ENCODE results near the gene ASXL1.

The ASXL1 gene

GRCh38 chr20:32434434-32434833, 76.3 kb downstream of the ASXL1 start:
- Histone ChIP-seq H3K36me3 (replicated peaks) (peaks cover 87% of the 10 kb centered on the region), H3K27ac (no peak overlapping the region), H3K27me3 (replicated peaks) (no peaks in the 10 kb centered on the region), H3K4me3 (ENCODE audit: low read depth, low read length) (no peak overlapping the region)
- no peak for TF ChIP-seq CTCF (IDR thresholded peaks at IDR 0.05; ENCODE audit: low read depth, low read length, missing control alignments)
- in situ Hi-C loops (cut with HindIII; ENCODE audit: low pct_ligation_motif_present, low sequenced_read_pairs): no loop called here
- no peak for DNase-seq

GRCh38 chr20:32435449-32436107, 77.4 kb downstream of the ASXL1 start:
- TF ChIP-seq CTCF (IDR thresholded peaks at IDR 0.05; ENCODE audit: low read depth, low read length, missing control alignments): no peak
- peaks cover 84% of the 10 kb centered on the region for H3K36me3 ChIP-seq (replicated peaks)
- DNase-seq: no peak

GRCh38 chr20:32436142-32436861, 78.2 kb downstream of the ASXL1 start:
- no peak overlapping the region for H3K4me3 ChIP-seq (ENCODE audit: low read depth, low read length)
- H3K27ac ChIP-seq: no peak overlapping the region
- DNase-seq: no peak
- H3K27me3 ChIP-seq (replicated peaks): no peaks in the 10 kb centered on the region
- in situ Hi-C loops (cut with HindIII; ENCODE audit: low pct_ligation_motif_present, low sequenced_read_pairs): no loop called here
- H3K36me3 ChIP-seq (replicated peaks): peaks cover 82% of the 10 kb centered on the region
- no peak for TF ChIP-seq CTCF (IDR thresholded peaks at IDR 0.05; ENCODE audit: low read depth, low read length, missing control alignments)

More at GRCh38 chr20:32435449-32436107, 77.4 kb downstream of the ASXL1 start:
- Histone ChIP-seq H3K4me3 (ENCODE audit: low read depth, low read length) (no peak overlapping the region), H3K27me3 (replicated peaks) (no peaks in the 10 kb centered on the region), H3K27ac (no peak overlapping the region)
- in situ Hi-C loops (cut with HindIII; ENCODE audit: low pct_ligation_motif_present, low sequenced_read_pairs): no loop called here

GRCh38 chr20:32436968-32437367, 78.8 kb downstream of the ASXL1 start:
- peaks cover 82% of the 10 kb centered on the region for H3K36me3 ChIP-seq (replicated peaks)
- no peak overlapping the region for H3K27ac ChIP-seq
- no peak overlapping the region for H3K4me3 ChIP-seq (ENCODE audit: low read depth, low read length)
- no peaks in the 10 kb centered on the region for H3K27me3 ChIP-seq (replicated peaks)
- no peak for TF ChIP-seq CTCF (IDR thresholded peaks at IDR 0.05; ENCODE audit: low read depth, low read length, missing control alignments)
- DNase-seq: no peak
- in situ Hi-C loops (cut with HindIII; ENCODE audit: low pct_ligation_motif_present, low sequenced_read_pairs): no loop called here

- Histone ChIP-seq H3K4me3 (ENCODE audit: low read depth, low read length) (no peak overlapping the region), H3K27ac (no peak overlapping the region), H3K36me3 (replicated peaks) (peaks cover 84% of the 10 kb centered on the region), H3K27me3 (replicated peaks) (no peaks in the 10 kb centered on the region)
- in situ Hi-C loops (cut with HindIII; ENCODE audit: low pct_ligation_motif_present, low sequenced_read_pairs): no loop called here
- DNase-seq: no peak
- TF ChIP-seq CTCF (IDR thresholded peaks at IDR 0.05; ENCODE audit: low read depth, low read length, missing control alignments): peak; percentile 59
Observed at GRCh38 chr20:32437391-32438074, 79.4 kb downstream of the ASXL1 start.
